H1 (cell line): ENCODE results near the gene DDB1. TPM values are rescaled to one million over a fixed set of nuclear protein-coding genes. Genes with fewer than 3 reads are reported as not detected.

Source experiments
- CTCF ChIA-PET: fragments of 300-600 bp; sonication (Branson Sonifier 250); formaldehyde crosslinking; loops from one replicate; lab custom pipeline; 2021; ENCODE audit not compliant: partially characterized antibody; lab: Charles Lee
- POLR2A ChIA-PET: fragments of 300-600 bp; sonication (Branson Sonifier 250); formaldehyde crosslinking; loops from one replicate; lab custom pipeline; 2021; ENCODE audit warnings: inconsistent platforms; ENCODE audit not compliant: partially characterized antibody; lab: Charles Lee
- DNase-seq, 2 experiments: peaks; one replicate each; pipeline versions ENCODE4 v3.0.0 to v3.0.0-alpha.2; 2010 to 2022; ENCODE audit warnings: low spot score in 2 of 2, low read depth in 1 of 2, mixed read lengths in 1 of 2
- FAIRE-seq: peaks from 2 replicates; lab custom pipeline; 2011; peaks lifted over from hg19 to GRCh38; lab: Jason Lieb, UNC
- H2AFZ ChIP-seq: 2 replicates; pipeline ENCODE4 v1.8.1; 2012; ENCODE audit warnings: low read length, inconsistent platforms
- H2AK5ac ChIP-seq: 2 replicates; pipeline ENCODE4 v1.6.1; 2013; ENCODE audit warnings: low read depth, low read length
- H2BK120ac ChIP-seq: replicated peaks from 2 replicates; pipeline ENCODE3; 2013; ENCODE audit warnings: low read depth, low read length, inconsistent platforms
- H2BK12ac ChIP-seq: 2 replicates; pipeline ENCODE4 v1.6.1; 2013; ENCODE audit warnings: low read depth, low read length
- H2BK15ac ChIP-seq: 2 replicates; pipeline ENCODE4 v1.6.1; 2013; ENCODE audit warnings: low read length
- H2BK20ac ChIP-seq: 2 replicates; pipeline ENCODE4 v1.6.1; 2013; ENCODE audit warnings: low read length
- H2BK5ac ChIP-seq: 2 replicates; pipeline ENCODE4 v1.6.1; 2013; ENCODE audit warnings: low read depth, low read length
- H3K14ac ChIP-seq: 2 replicates; pipeline ENCODE4 v1.6.1; 2013; ENCODE audit warnings: inconsistent platforms; ENCODE audit not compliant: insufficient read length
- H3K18ac ChIP-seq: 2 replicates; pipeline ENCODE4 v1.6.1; 2013; ENCODE audit warnings: low read length; ENCODE audit errors: extremely low read depth
- H3K23ac ChIP-seq: 2 replicates; pipeline ENCODE4 v1.6.1; 2013; ENCODE audit warnings: inconsistent platforms; ENCODE audit not compliant: insufficient read length
- H3K23me2 ChIP-seq: 2 replicates; pipeline ENCODE4 v1.6.1; 2013; ENCODE audit warnings: low read depth, low read length
- H3K27ac ChIP-seq: 2 replicates; pipeline ENCODE4 v1.6.1; 2011; ENCODE audit warnings: low read depth, low read length, inconsistent platforms
- H3K27me3 ChIP-seq, 4 experiments: replicated peaks in 1 of 4; 1 replicate in 1 of 4; 2 replicates in 3 of 4; pipeline versions ENCODE4 v1.6.1 to v1.8.1; 2011 to 2013; ENCODE audit warnings: low read length in 3 of 4, mild to moderate bottlenecking in 3 of 4, inconsistent platforms in 2 of 4, mixed read lengths in 2 of 4, moderate library complexity in 1 of 4; ENCODE audit not compliant: control insufficient read depth in 3 of 4, insufficient read depth in 3 of 4; ENCODE audit errors: extremely low read depth in 1 of 4
- H3K36me3 ChIP-seq, 4 experiments: 2 replicates each; pipeline versions ENCODE4 v1.6.1 to v1.8.1; 2011 to 2013; ENCODE audit warnings: mild to moderate bottlenecking in 4 of 4, low read length in 3 of 4, moderate library complexity in 2 of 4, control low read depth in 1 of 4, inconsistent platforms in 1 of 4; ENCODE audit not compliant: insufficient read depth in 4 of 4, control insufficient read depth in 2 of 4
- H3K4ac ChIP-seq: replicated peaks from 2 replicates; pipeline ENCODE3; 2013; ENCODE audit warnings: low read length, low read depth, mixed read lengths, inconsistent platforms; ENCODE audit not compliant: insufficient read length
- H3K4me1 ChIP-seq, 4 experiments: replicated peaks in 1 of 4; 1 replicate in 1 of 4; 2 replicates in 3 of 4; pipeline versions ENCODE4 v1.6.1 to v1.8.1; 2011 to 2013; ENCODE audit warnings: low read length in 3 of 4, inconsistent platforms in 2 of 4, mixed read lengths in 1 of 4; ENCODE audit not compliant: insufficient read depth in 4 of 4, control insufficient read depth in 3 of 4
- H3K4me2 ChIP-seq, 2 experiments: 2 replicates each; pipeline versions ENCODE4 v1.6.1 to v1.8.1; 2011 to 2013; ENCODE audit warnings: low read depth in 2 of 2, low read length in 2 of 2, control low read depth in 1 of 2, inconsistent platforms in 1 of 2, mild to moderate bottlenecking in 1 of 2; ENCODE audit not compliant: insufficient read depth in 1 of 2
- H3K4me3 ChIP-seq, 4 experiments: fragments of 200-600, 300-600 bp in 1 of 4; sonication (generic), shearing (Covaris generic), sonication (Bioruptor Twin) in 1 of 4; 2 replicates each; pipeline versions ENCODE4 v1.5.1 to v1.8.1; 2011 to 2016; ENCODE audit warnings: low read length in 4 of 4, low read depth in 3 of 4, control low read depth in 2 of 4, inconsistent platforms in 2 of 4, mild to moderate bottlenecking in 2 of 4, mixed read lengths in 1 of 4, moderate library complexity in 1 of 4; ENCODE audit not compliant: insufficient read depth in 2 of 4; ENCODE audit errors: extremely low read depth in 1 of 4
- H3K56ac ChIP-seq: replicated peaks from 2 replicates; pipeline ENCODE3; 2013; ENCODE audit warnings: low read depth, mild to moderate bottlenecking, mixed read lengths, low read length, inconsistent platforms; ENCODE audit not compliant: insufficient read length
- H3K79me1 ChIP-seq: 2 replicates; pipeline ENCODE4 v1.6.1; 2013; ENCODE audit warnings: low read depth, low read length, control low read depth
- H3K79me2 ChIP-seq, 2 experiments: 2 replicates each; pipeline versions ENCODE4 v1.6.1 to v1.8.1; 2012 to 2013; ENCODE audit warnings: low read length in 2 of 2, mild to moderate bottlenecking in 2 of 2, inconsistent platforms in 1 of 2; ENCODE audit not compliant: insufficient read depth in 2 of 2, control insufficient read depth in 1 of 2
- H3K9ac ChIP-seq, 4 experiments: replicated peaks in 1 of 4; 1 replicate in 1 of 4; 2 replicates in 3 of 4; pipeline versions ENCODE4 v1.6.1 to v1.8.1; 2011 to 2013; ENCODE audit warnings: low read depth in 3 of 4, low read length in 3 of 4, control low read depth in 2 of 4, mild to moderate bottlenecking in 2 of 4, moderate library complexity in 2 of 4, inconsistent platforms in 1 of 4; ENCODE audit errors: extremely low read depth in 1 of 4
- H3K9me3 ChIP-seq, 2 experiments: 2 replicates each; pipeline versions ENCODE4 v1.6.1 to v1.8.1; 2012 to 2013; ENCODE audit warnings: mild to moderate bottlenecking in 2 of 2, moderate library complexity in 2 of 2, control low read depth in 1 of 2, inconsistent platforms in 1 of 2, low read depth in 1 of 2, low read length in 1 of 2, mixed read lengths in 1 of 2; ENCODE audit not compliant: insufficient read depth in 2 of 2
- H4K20me1 ChIP-seq, 2 experiments: replicated peaks in 1 of 2; 2 replicates each; pipeline versions ENCODE3 to v1.8.1; 2011 to 2013; ENCODE audit warnings: inconsistent platforms in 2 of 2, low read length in 2 of 2, mild to moderate bottlenecking in 1 of 2; ENCODE audit not compliant: insufficient read depth in 2 of 2, control insufficient read depth in 1 of 2
- H4K5ac ChIP-seq: 2 replicates; pipeline ENCODE4 v1.6.1; 2013; ENCODE audit warnings: low read length, low read depth, mixed read lengths, inconsistent platforms; ENCODE audit not compliant: insufficient read length
- H4K8ac ChIP-seq: 2 replicates; pipeline ENCODE4 v1.8.0; 2013; ENCODE audit warnings: mild to moderate bottlenecking, moderate library complexity, low read length, inconsistent platforms; ENCODE audit not compliant: insufficient read depth; ENCODE audit errors: extremely low read depth
- H4K91ac ChIP-seq: replicated peaks from 2 replicates; pipeline ENCODE3; 2013; ENCODE audit warnings: low read length, mixed read lengths, inconsistent platforms; ENCODE audit not compliant: insufficient read length
- NANOG ChIP-seq: IDR thresholded peaks from 2 replicates; pipeline ENCODE4 v1.6.1; 2011; ENCODE audit warnings: low read length, low read depth, mild to moderate bottlenecking, inconsistent platforms; ENCODE audit not compliant: insufficient read depth, poor library complexity, severe bottlenecking
- RBBP5 ChIP-seq: IDR thresholded peaks from 2 replicates; pipeline ENCODE4 v1.7.1; 2012; ENCODE audit warnings: low read depth, mild to moderate bottlenecking, inconsistent platforms, low read length, moderate library complexity, borderline replicate concordance
- TAF7 ChIP-seq: optimal IDR thresholded peaks from 2 replicates; pipeline ENCODE3; 2011; ENCODE audit warnings: low read depth, mild to moderate bottlenecking, inconsistent platforms, low read length, moderate library complexity, borderline replicate concordance
- WGBS, 2 experiments: shearing (Covaris generic) in 1 of 2; methylation state at CpG; one replicate each; pipeline versions ENCODE4 v1.1.6 to v1.1.7; 2013 to 2015; ENCODE audit warnings: low lambda C conversion rate in 2 of 2, mixed read lengths in 2 of 2, inconsistent platforms in 1 of 2, low coverage in 1 of 2, missing lambda C conversion rate in 1 of 2; ENCODE audit not compliant: insufficient replicate concordance in 2 of 2, insufficient coverage in 1 of 2, insufficient read length in 1 of 2; ENCODE audit errors: extremely low coverage in 1 of 2, missing lambda C conversion rate in 1 of 2; 5-methylcytosine and 5-hydroxymethylcytosine counted together
- polyA plus RNA-seq, 7 experiments: library from polyadenylated mRNA; depleted of rRNA in 3 of 7; stranded (reverse) in 5 of 7; unstranded in 2 of 7; fragments of >200 nt in 5 of 7; fragments of 200-250 nt in 2 of 7; gene quantifications; 1 replicate in 5 of 7; 2 replicates in 1 of 7; 4 replicates in 1 of 7; pipeline versions ENCODE4 v1.2.1 to v1.2.3, GENCODE V29; 2011 to 2013; ENCODE audit warnings: missing spikeins in 2 of 7, mixed read lengths in 2 of 7
- total RNA-seq: library from RNA; stranded (reverse); fragmentation: NEBNext Ultra II Directional; extraction: Animal tissue kit (Norgen Biotek cat#: 25700); gene quantifications from 2 replicates; pipeline ENCODE4 v1.2.1, GENCODE V29; 2021

DDB1 gene
- total and polyA plus RNA-seq, 2 of the 8 experiments (the other 6 are each of a cell fraction or from before 2014, with no cell fraction given), result 275 to 306 TPM

DNA sequence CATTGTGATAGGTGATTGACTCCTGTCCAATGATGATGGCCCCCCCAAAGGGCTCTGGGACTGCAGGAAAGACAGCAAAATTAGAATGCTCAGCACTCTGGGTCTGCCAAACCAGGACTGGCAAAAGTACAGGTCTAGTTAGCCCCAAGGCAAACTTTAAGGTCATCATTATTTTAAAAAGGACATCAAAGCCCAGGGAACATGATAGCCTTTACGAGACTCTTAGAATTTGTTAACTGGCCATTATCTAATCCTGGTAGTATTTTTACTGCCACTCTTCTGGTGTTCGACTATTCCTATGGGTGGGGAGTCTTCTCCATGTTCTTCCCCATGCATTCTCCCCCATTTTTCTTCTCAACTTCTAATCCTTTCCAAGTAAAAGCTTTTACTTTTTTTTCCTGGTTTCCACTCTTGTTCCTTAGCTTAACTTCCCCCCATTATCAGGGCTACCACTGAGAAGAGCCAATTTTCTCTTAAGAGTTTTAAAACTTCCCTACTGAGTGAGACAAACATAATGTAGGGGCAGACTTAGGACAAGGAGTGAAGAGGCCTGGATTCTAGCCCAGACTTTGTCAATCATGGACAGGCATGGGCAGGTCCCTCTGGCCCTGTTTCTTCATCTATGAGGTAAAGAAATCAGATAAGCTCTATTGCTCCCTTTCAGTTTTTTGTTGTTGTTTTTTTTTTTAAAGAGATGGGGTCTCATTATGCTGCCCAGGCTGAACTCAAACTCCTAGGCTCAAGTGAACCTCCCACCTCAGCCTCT lies 7.1 kb downstream of the DDB1 start:
- Histone ChIP-seq H3K14ac (no peak overlapping the region), H3K4ac (no peak overlapping the region), H2BK5ac (no peak overlapping the region), H2BK15ac (no peak overlapping the region), H3K27me3 (no peaks in the 10 kb centered on the region), H4K8ac (no peak overlapping the region), H3K56ac (no peak overlapping the region), H3K4me2 (no peak overlapping the region), H3K4me1 (no peaks in the 10 kb centered on the region), H4K91ac (no peak overlapping the region), H3K79me1 (peaks cover 4% of the 10 kb centered on the region; the same call in 1 of the 2 replicates), H4K20me1 (peaks cover 0 to 12% of the 10 kb centered on the region in 2 experiments), H3K18ac (no peak overlapping the region), H3K36me3 (peaks cover 37 to 84% (median 74%) of the 10 kb centered on the region in 4 experiments), H2BK120ac (no peak overlapping the region), H3K4me3 (no peak overlapping the region), H2AK5ac (no peak overlapping the region), H3K27ac (no peak overlapping the region), H2BK12ac (no peak overlapping the region)
- POLR2A ChIA-PET, result interaction anchor here (0.9 to 1.5 kb wide), 4 partner anchors 20 to 27 kb away, joined by 3 to 4 read pairs (median 4); no protein-coding TSS in a partner anchor
- CTCF ChIA-PET, result interaction anchor here (1.1 to 3.4 kb wide), 3 partner anchors 11 to 60 kb away, joined by 7 to 19 read pairs (median 7); no protein-coding TSS in a partner anchor
- no peak for FAIRE-seq
- no peak for DNase-seq
- TF ChIP-seq TAF7, result no peak
- no peak for TF ChIP-seq NANOG
- TF ChIP-seq RBBP5, result no peak
- TF ChIP-seq, all 59 proteins: peak for 0
- no peak overlapping the region for H3K9ac ChIP-seq
- no peaks in the 10 kb centered on the region for H3K23me2 ChIP-seq
- H4K5ac ChIP-seq, result no peak overlapping the region
- H3K23ac ChIP-seq, result no peak overlapping the region
- 94% methylated on average over 2 of the region's 2 CpGs; no CpG with 5 or more reads in 1 of the 2 experiments for WGBS, 2 experiments
- H2BK20ac ChIP-seq, result no peak overlapping the region
- no peaks in the 10 kb centered on the region for H3K9me3 ChIP-seq
- H3K79me2 ChIP-seq, result peaks cover 5 to 43% of the 10 kb centered on the region in 2 experiments
- H2AFZ ChIP-seq, result no peak overlapping the region
